Effector CD4-positive, alpha-beta T cell (primary cell): ENCODE results near the gene PTGES2.
"Not testable (repeated sequence)": the region's sequence is repeated elsewhere in the genome, so short reads cannot be mapped to it uniquely, and the experiment has no call there.

Experiments used
- DNase-seq: peaks from one replicate; pipeline ENCODE4 v3.0.0-alpha.2; 2020

PTGES2 gene

GRCh38 chr9:128118472-128118857 is 9.1 kb downstream of the PTGES2 start:
- DNase-seq: no peak

- DNase-seq: peak; percentile 98
Observed at GRCh38 chr9:128117613-128118471, 9.7 kb downstream of the PTGES2 start.

GRCh38 chr9:128116104-128117083 is 11.1 kb downstream of the PTGES2 start:
- DNase-seq: no peak

GRCh38 chr9:128115187-128116103 is 12.1 kb downstream of the PTGES2 start:
- no peak for DNase-seq

- DNase-seq: no peak
Observed at GRCh38 chr9:128114326-128115186, 13.0 kb downstream of the PTGES2 start.

- DNase-seq: no peak
Observed at GRCh38 chr9:128113526-128114325, 13.8 kb downstream of the PTGES2 start.

- not testable (repeated sequence) for DNase-seq
Observed at GRCh38 chr9:128111726-128112125, 15.8 kb downstream of the PTGES2 start.

GRCh38 chr9:128109050-128109709 is 18.3 kb downstream of the PTGES2 start:
- no peak for DNase-seq

GRCh38 chr9:128108269-128109049 is 19.1 kb downstream of the PTGES2 start:
- no peak for DNase-seq

- DNase-seq: no peak
Observed at GRCh38 chr9:128107468-128108268, 19.9 kb downstream of the PTGES2 start.

- DNase-seq: no peak
Observed at GRCh38 chr9:128106940-128107467, 20.5 kb downstream of the PTGES2 start.

- no peak for DNase-seq
Observed at GRCh38 chr9:128106181-128106939, 21.2 kb downstream of the PTGES2 start.

GRCh38 chr9:128105538-128106175 is 21.9 kb downstream of the PTGES2 start:
- DNase-seq: no peak

GRCh38 chr9:128104171-128104618 is 23.3 kb downstream of the PTGES2 start:
- no peak for DNase-seq

GRCh38 chr9:128103589-128103962 is 24.0 kb downstream of the PTGES2 start:
- DNase-seq: peak; percentile 20

GRCh38 chr9:128102861-128103588 is 24.5 kb downstream of the PTGES2 start:
- DNase-seq: no peak
